Measurements from ENCODE around the gene MAD1L1.

DNA sequence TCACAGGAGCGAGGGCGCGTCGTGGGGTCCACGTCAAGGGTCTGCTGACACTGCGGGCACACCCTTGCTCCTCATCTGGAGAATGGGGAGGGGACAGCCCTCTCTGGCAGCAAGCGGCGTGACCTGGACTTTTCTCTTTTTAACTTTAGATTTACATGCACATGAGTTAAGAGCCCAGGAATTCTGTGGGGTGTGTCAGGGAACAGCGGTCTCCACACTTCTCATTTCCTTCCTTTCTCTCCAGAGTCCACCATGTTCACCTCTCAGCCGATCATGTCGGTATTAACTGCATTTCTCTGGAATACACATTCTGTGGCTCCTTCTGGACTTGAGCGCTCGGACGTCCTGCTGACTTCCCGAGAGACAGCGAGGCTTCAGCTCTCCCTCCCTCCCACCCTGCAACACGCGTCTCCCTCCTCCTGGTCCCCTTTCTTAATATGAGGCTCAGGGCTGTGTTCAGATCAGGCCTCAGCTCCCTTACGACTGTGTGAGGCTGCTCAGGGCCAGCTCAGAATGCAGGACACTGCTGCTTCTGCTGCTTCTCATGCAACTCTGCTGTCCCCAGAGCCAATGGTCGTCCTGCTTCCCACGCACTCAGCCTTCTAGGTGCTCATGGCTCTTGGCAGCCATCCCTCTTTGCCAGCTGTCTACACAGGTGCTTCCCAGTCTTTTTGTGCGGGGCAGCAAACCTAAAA lies 301.3 kb downstream of the MAD1L1 start:
- TF ChIP-seq, protein P1, sequence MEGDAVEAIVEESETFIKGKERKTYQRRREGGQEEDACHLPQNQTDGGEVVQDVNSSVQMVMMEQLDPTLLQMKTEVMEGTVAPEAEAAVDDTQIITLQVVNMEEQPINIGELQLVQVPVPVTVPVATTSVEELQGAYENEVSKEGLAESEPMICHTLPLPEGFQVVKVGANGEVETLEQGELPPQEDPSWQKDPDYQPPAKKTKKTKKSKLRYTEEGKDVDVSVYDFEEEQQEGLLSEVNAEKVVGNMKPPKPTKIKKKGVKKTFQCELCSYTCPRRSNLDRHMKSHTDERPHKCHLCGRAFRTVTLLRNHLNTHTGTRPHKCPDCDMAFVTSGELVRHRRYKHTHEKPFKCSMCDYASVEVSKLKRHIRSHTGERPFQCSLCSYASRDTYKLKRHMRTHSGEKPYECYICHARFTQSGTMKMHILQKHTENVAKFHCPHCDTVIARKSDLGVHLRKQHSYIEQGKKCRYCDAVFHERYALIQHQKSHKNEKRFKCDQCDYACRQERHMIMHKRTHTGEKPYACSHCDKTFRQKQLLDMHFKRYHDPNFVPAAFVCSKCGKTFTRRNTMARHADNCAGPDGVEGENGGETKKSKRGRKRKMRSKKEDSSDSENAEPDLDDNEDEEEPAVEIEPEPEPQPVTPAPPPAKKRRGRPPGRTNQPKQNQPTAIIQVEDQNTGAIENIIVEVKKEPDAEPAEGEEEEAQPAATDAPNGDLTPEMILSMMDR (IDR thresholded peaks at IDR 0.05), result no peak
- TF ChIP-seq POLR2A (IDR thresholded peaks at IDR 0.05), result no peak
